Gastrocnemius medialis (tissue), 4 donors: ENCODE results near the gene NCL.

Experiments
- POLR2A ChIP-seq, 2 donors: fragments of 450-650 bp; IDR thresholded peaks; one replicate each; pipeline ENCODE4 v1.6.1; 2017; ENCODE audit warnings: antibody characterized with exemption in 2 of 2, mild to moderate bottlenecking in 2 of 2, moderate library complexity in 2 of 2
- TF ChIP-seq, protein P1 (sequence below), 5 experiments: fragments of 450-650 bp in 3 of 5; fragments of 200-600 bp in 2 of 5; sonication (generic) in 2 of 5; IDR thresholded peaks in 4 of 5; conservative IDR thresholded peaks in 1 of 5; 1 replicate in 4 of 5; 2 replicates in 1 of 5; pipeline ENCODE4 v1.5.1; 2016 to 2019; ENCODE audit warnings: antibody characterized with exemption in 5 of 5, mild to moderate bottlenecking in 3 of 5, moderate library complexity in 3 of 5

DNA sequence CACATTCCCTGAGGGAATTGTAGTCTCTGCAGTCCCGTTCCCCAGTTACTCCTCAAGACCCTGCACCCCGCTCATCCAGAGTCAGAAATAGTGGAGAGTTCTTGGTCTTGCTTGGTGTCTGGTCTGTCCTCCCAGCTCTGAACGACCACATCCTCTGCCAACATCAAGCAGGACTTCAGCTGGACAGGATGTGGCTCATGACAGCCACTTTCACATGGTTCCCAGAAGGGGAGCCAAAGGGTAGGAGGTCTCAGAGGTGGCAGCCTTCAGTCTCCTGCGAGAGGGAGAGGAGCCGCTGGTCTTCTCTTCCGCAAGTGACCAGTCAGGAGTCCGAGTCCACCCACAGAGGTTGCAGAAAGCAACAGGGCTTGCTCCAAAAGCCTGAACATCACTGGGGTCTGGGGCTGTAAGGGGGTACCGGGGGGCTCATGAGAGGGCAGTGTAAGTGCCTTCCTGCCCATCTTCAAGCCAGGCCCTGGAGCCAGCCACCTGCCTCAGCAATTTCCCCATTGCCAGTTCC lies 38.9 kb downstream of the NCL start:
- no peak for TF ChIP-seq POLR2A (IDR thresholded peaks at IDR 0.05)
- TF ChIP-seq, protein P1, sequence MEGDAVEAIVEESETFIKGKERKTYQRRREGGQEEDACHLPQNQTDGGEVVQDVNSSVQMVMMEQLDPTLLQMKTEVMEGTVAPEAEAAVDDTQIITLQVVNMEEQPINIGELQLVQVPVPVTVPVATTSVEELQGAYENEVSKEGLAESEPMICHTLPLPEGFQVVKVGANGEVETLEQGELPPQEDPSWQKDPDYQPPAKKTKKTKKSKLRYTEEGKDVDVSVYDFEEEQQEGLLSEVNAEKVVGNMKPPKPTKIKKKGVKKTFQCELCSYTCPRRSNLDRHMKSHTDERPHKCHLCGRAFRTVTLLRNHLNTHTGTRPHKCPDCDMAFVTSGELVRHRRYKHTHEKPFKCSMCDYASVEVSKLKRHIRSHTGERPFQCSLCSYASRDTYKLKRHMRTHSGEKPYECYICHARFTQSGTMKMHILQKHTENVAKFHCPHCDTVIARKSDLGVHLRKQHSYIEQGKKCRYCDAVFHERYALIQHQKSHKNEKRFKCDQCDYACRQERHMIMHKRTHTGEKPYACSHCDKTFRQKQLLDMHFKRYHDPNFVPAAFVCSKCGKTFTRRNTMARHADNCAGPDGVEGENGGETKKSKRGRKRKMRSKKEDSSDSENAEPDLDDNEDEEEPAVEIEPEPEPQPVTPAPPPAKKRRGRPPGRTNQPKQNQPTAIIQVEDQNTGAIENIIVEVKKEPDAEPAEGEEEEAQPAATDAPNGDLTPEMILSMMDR (IDR thresholded peaks at IDR 0.05 in 4 of 5, conservative IDR thresholded peaks at IDR 0.05 in 1 of 5) = no peak
